HEK293 (cell line): Measurements from ENCODE around the gene VIPR2.

ENCODE experiments used
- CTCF ChIA-PET: fragments of 350-600 bp; formaldehyde crosslinking; extraction: SDS; loops from one replicate; lab custom pipeline; 2021; ENCODE audit warnings: antibody characterized with exemption; lab: Yijun Ruan, JAX
- POLR2A ChIA-PET: fragments of 300-600 bp; formaldehyde crosslinking; extraction: SDS; loops from one replicate; lab custom pipeline; 2020; ENCODE audit warnings: antibody characterized with exemption, inconsistent platforms; lab: Yijun Ruan, JAX
- H3K27ac ChIP-seq: fragments of 200-500 bp; sonication (Bioruptor generic); 2 replicates; pipeline ENCODE4 v1.5.1; 2014; ENCODE audit warnings: low read depth, low read length, control low read depth, inconsistent platforms; ENCODE audit errors: extremely low read depth
- H3K36me3 ChIP-seq, 2 experiments: fragments of 200-500 bp in 1 of 2; sonication (Bioruptor generic) in 1 of 2; 1 replicate in 1 of 2; 2 replicates in 1 of 2; pipeline ENCODE4 v1.5.1; 2014 to 2017; ENCODE audit warnings: inconsistent platforms in 2 of 2, low read length in 2 of 2; ENCODE audit not compliant: control insufficient read depth in 2 of 2, insufficient read depth in 1 of 2
- H3K4me1 ChIP-seq: fragments of 200-500 bp; sonication (Bioruptor generic); 2 replicates; pipeline ENCODE4 v1.5.1; 2014; ENCODE audit warnings: mild to moderate bottlenecking, low read length, inconsistent platforms; ENCODE audit not compliant: control insufficient read depth, insufficient read depth
- H3K4me3 ChIP-seq: 2 replicates; pipeline ENCODE4 v1.5.1; 2011; ENCODE audit warnings: low read depth, mild to moderate bottlenecking, control low read depth, low read length, moderate library complexity
- H3K9me3 ChIP-seq: fragments of 200-500 bp; sonication (Bioruptor generic); 2 replicates; pipeline ENCODE4 v1.5.1; 2014; ENCODE audit warnings: low read depth, low read length, inconsistent platforms; ENCODE audit not compliant: control insufficient read depth, insufficient read depth
- BCL6B ChIP-seq: fragments of 450-650 bp; formaldehyde crosslinking; IDR thresholded peaks from 2 replicates; pipeline ENCODE4 v1.5.1; 2017; ENCODE audit warnings: missing biosample characterization, missing genetic modification characterization
- FEZF1 ChIP-seq: fragments of 450-650 bp; formaldehyde crosslinking; IDR thresholded peaks from 2 replicates; pipeline ENCODE4 v1.5.1; 2016; ENCODE audit warnings: missing biosample characterization, missing genetic modification characterization
- GLIS1 ChIP-seq: fragments of 450-650 bp; formaldehyde crosslinking; IDR thresholded peaks from 2 replicates; pipeline ENCODE4 v1.5.1; 2016; ENCODE audit warnings: missing biosample characterization, missing genetic modification characterization
- HOXA7 ChIP-seq: sonication (generic); formaldehyde crosslinking; IDR thresholded peaks from 2 replicates; pipeline ENCODE4 v1.8.1; 2022; ENCODE audit warnings: missing genetic modification reagents, borderline replicate concordance
- ZBTB49 ChIP-seq: fragments of 450-650 bp; formaldehyde crosslinking; IDR thresholded peaks from 2 replicates; pipeline ENCODE4 v1.5.1; 2016; ENCODE audit warnings: missing biosample characterization, missing genetic modification characterization, low read depth
- ZIC2 ChIP-seq: fragments of 450-650 bp; formaldehyde crosslinking; IDR thresholded peaks from 2 replicates; pipeline ENCODE4 v1.5.1; 2016; ENCODE audit warnings: missing biosample characterization, missing genetic modification characterization
- ZNF112 ChIP-seq: fragments of 450-650 bp; formaldehyde crosslinking; IDR thresholded peaks from 2 replicates; pipeline ENCODE4 v1.5.0; 2017; ENCODE audit warnings: missing biosample characterization, missing genetic modification characterization
- ZNF169 ChIP-seq: fragments of 450-650 bp; formaldehyde crosslinking; IDR thresholded peaks from 2 replicates; pipeline ENCODE4 v1.5.1; 2016; ENCODE audit warnings: missing biosample characterization, missing genetic modification characterization
- ZNF341 ChIP-seq: fragments of 450-650 bp; formaldehyde crosslinking; IDR thresholded peaks from 2 replicates; pipeline ENCODE4; 2016; ENCODE audit warnings: low read depth, missing biosample characterization, missing genetic modification characterization
- ZNF354C ChIP-seq: fragments of 450-650 bp; formaldehyde crosslinking; IDR thresholded peaks from 2 replicates; pipeline ENCODE4 v1.5.1; 2016; ENCODE audit warnings: missing biosample characterization, missing genetic modification characterization, low read depth, borderline replicate concordance
- ZXDB ChIP-seq: fragments of 450-650 bp; formaldehyde crosslinking; IDR thresholded peaks from 2 replicates; pipeline ENCODE4 v1.5.1; 2016; ENCODE audit warnings: missing biosample characterization, missing genetic modification characterization
- TF ChIP-seq, protein P1 (sequence below): fragments of 450-650 bp; formaldehyde crosslinking; IDR thresholded peaks from 2 replicates; pipeline ENCODE4; 2016; ENCODE audit warnings: missing biosample characterization, missing genetic modification characterization
- TF ChIP-seq, protein P2 (sequence below): fragments of 450-650 bp; formaldehyde crosslinking; IDR thresholded peaks from 2 replicates; pipeline ENCODE4 v1.5.1; 2016; ENCODE audit warnings: missing biosample characterization, missing genetic modification characterization, borderline replicate concordance

VIPR2 gene

DNA sequence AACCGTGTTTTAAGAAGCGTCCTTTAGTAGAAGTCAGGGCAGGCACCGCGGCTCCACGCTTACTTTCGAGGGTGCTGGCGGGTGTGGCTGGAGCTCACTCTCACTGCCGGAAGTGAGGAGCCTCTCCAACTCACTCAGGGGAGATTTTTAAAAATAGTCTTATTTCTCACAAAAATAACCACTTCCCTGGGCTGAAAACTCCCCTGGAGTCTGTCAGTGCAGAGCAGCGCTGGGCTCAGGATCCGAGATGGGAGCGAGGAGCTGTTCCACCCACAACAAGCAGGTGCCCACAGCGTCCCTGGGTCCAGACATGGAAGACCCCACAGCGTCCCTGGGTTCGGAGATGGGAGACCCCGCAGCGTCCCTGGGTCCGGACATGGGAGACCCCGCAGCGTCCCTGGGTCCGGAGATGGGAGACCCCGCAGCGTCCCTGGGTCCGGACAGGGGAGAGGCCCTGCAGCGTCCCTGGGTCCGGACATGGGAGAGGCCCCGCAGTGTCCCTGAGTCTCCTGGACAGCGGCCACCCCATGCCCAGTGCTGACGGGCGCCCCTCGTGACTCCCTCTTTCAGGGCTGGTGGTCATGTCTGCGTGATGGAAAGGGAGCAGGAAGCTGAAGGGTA lies 51.2 kb downstream of the VIPR2 start (continued):
- no peak for TF ChIP-seq ZXDB
- no peak for TF ChIP-seq ZNF112
- TF ChIP-seq, all 188 proteins: peak for 0

DNA sequence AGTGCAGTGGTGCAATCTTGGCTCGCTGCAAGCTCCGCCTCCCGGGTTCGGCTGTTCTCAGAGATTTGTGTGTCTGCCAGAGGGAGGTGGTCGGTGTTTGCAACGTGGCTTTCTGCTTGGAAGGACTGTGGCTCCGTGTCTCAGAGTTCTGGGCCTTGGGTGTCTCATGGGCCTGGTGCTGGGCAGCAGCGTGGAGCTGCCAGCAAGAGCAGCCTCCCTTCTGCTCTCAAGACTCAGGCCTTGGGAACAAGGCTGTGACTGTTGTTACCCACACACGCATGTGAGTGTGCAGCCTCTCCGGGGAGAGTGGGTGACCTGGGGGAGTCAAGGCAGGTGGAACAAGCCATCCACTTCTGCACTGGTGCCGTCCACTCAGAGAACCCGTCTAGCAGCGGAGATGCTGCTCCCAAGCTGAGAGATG lies 52.0 kb downstream of the VIPR2 start:
- Histone ChIP-seq H3K4me1 (no peaks in the 10 kb centered on the region), H3K4me3 (no peak overlapping the region), H3K36me3 (no peaks in the 10 kb centered on the region), H3K27ac (no peak overlapping the region), H3K9me3 (no peaks in the 10 kb centered on the region)
- no peak for TF ChIP-seq FEZF1 (tag by site-specific recombination)
- TF ChIP-seq ZNF341 (tag by site-specific recombination): peak; percentile 51
- no peak for TF ChIP-seq BCL6B
- no peak for TF ChIP-seq GLIS1 (tag by site-specific recombination)
- no peak for TF ChIP-seq ZNF354C (tag by site-specific recombination)
- TF ChIP-seq, protein P1, sequence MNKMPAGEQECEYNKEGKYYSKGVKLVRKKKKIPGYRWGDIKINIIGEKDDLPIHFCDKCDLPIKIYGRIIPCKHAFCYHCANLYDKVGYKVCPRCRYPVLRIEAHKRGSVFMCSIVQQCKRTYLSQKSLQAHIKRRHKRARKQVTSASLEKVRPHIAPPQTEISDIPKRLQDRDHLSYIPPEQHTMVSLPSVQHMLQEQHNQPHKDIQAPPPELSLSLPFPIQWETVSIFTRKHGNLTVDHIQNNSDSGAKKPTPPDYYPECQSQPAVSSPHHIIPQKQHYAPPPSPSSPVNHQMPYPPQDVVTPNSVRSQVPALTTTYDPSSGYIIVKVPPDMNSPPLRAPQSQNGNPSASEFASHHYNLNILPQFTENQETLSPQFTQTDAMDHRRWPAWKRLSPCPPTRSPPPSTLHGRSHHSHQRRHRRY (tag by site-specific recombination): no peak
- POLR2A ChIA-PET: no interaction called here
- CTCF ChIA-PET: no interaction called here

DNA sequence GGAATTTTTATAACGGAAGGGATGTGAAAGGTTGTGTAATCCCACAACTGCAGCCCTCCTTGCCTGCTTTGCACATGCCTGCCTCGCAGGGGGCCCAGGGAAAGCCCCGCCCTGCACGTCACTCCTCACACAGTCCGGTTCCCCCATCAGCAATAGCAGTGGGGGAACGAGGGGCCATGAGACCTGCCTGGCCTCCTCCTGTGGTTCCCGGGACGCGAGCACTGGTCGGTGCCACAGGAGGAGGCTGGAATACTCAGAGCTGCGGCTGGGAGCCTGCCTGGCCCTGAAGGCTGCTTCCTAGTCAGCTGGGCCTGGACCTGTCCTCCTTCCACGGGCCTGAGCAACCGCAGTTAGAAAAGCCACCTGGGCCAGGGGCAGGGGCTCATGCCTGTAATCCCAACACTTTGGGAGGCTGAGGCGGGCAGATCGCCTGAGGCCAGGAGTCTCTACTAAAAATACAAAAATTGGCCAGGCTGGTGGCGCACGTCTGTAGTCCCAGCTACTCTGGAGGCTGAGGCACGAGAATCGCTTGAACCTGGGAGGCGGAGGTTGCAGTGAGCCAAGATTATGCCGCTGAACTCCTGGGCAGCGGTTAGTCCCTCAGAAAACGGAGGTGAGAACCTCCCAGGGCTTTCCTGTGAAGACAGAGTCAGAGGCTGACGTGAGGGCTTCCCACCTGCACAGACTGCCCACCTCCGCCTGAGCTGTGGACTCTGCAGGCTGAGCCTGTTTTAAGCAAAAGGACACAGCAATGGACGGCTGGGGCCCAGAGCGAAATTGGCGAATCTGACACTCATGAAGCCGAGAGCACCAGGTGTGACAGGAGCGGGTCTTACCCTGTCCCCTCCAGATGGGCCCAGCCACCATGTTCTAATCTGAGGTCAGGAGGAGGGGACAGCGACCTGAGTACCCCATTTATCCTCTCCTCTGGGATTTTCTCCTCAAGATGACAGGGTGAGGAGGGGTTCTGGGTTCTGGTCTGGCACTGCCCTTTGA lies 52.9 kb downstream of the VIPR2 start:
- TF ChIP-seq ZBTB49: no peak
- no peak for TF ChIP-seq ZNF169 (tag by site-specific recombination)
- TF ChIP-seq ZIC2 (tag by site-specific recombination): peak; percentile 27; the same call in 1 of the 2 replicates
- no peak for TF ChIP-seq HOXA7 (CRISPR knock-in tag)
- TF ChIP-seq, protein P2, sequence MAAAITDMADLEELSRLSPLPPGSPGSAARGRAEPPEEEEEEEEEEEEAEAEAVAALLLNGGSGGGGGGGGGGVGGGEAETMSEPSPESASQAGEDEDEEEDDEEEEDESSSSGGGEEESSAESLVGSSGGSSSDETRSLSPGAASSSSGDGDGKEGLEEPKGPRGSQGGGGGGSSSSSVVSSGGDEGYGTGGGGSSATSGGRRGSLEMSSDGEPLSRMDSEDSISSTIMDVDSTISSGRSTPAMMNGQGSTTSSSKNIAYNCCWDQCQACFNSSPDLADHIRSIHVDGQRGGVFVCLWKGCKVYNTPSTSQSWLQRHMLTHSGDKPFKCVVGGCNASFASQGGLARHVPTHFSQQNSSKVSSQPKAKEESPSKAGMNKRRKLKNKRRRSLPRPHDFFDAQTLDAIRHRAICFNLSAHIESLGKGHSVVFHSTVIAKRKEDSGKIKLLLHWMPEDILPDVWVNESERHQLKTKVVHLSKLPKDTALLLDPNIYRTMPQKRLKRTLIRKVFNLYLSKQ (tag by site-specific recombination): no peak
- ChIA-PET POLR2A (no interaction called here), CTCF (no interaction called here)
- H3K27ac ChIP-seq: no peak overlapping the region
- H3K36me3 ChIP-seq: no peaks in the 10 kb centered on the region
- no peaks in the 10 kb centered on the region for H3K4me1 ChIP-seq
- no peak overlapping the region for H3K4me3 ChIP-seq
- no peaks in the 10 kb centered on the region for H3K9me3 ChIP-seq
